Right atrium auricular region (tissue), 2 donors: ENCODE data around the gene ADD1. TPM values are rescaled to one million over a fixed set of nuclear protein-coding genes. Genes with fewer than 3 reads are reported as not detected.
"Not testable (repeated sequence)": the region's sequence is repeated elsewhere in the genome, so short reads cannot be mapped to it uniquely, and the experiment has no call there.

ENCODE experiments used
- DNase-seq: peaks from one replicate; pipeline ENCODE4 v3.0.0-alpha.2; 2019; ENCODE audit warnings: low spot score
- H3K27ac ChIP-seq, 2 donors: fragments of 200-600 bp; sonication (generic); 1 replicate in 1 of 2; 2 replicates in 1 of 2; pipeline ENCODE4 v1.5.1; 2016 to 2019
- H3K27me3 ChIP-seq, 2 donors: fragments of 200-600 bp; sonication (generic); one replicate each; pipeline versions ENCODE4 v1.5.1 to v1.6.0; 2017 to 2019
- H3K36me3 ChIP-seq: fragments of 200-600 bp; sonication (generic); one replicate; pipeline ENCODE4 v1.5.1; 2016
- H3K4me1 ChIP-seq, 2 donors: fragments of 200-600 bp; sonication (generic); one replicate each; pipeline versions ENCODE4 v1.5.1 to v1.6.0; 2017 to 2019
- H3K4me3 ChIP-seq, 2 donors: fragments of 200-600 bp; sonication (generic); 1 replicate in 1 of 2; 2 replicates in 1 of 2; pipeline ENCODE4 v1.5.1; 2017 to 2019; ENCODE audit warnings: mild to moderate bottlenecking in 1 of 2, moderate library complexity in 1 of 2
- H3K9me3 ChIP-seq, 2 donors: fragments of 200-600 bp; sonication (generic); one replicate each; pipeline ENCODE4 v1.5.1; 2019
- CTCF ChIP-seq, 2 donors: fragments of 200-600 bp; sonication (generic); IDR thresholded peaks; one replicate each; pipeline ENCODE4 v1.5.1; 2019; ENCODE audit warnings: antibody characterized with exemption in 2 of 2
- total RNA-seq, 2 donors: library from RNA; depleted of rRNA; stranded (reverse); fragments of >200 nt; gene quantifications; one replicate each; pipeline ENCODE4 v1.1.0, GENCODE V29; 2016

Gene ADD1
- total RNA-seq, 2 donors from 2014 or later: 171 to 196 TPM

- DNase-seq: no peak
- peaks cover 69% of the 10 kb centered on the region for H3K36me3 ChIP-seq
- no peaks in the 10 kb centered on the region for H3K27me3 ChIP-seq
- no peak for TF ChIP-seq CTCF (IDR thresholded peaks at IDR 0.05)
- H3K4me3 ChIP-seq: no peak overlapping the region
- no peaks in the 10 kb centered on the region for H3K4me1 ChIP-seq
- no peak overlapping the region for H3K27ac ChIP-seq
- H3K9me3 ChIP-seq: no peaks in the 10 kb centered on the region
Observed at GRCh38 chr4:2913168-2913567, 69.5 kb downstream of the ADD1 start.

GRCh38 chr4:2914256-2915126 lies 70.8 kb downstream of the ADD1 start:
- H3K36me3 ChIP-seq: peaks cover 63% of the 10 kb centered on the region
- no peak for DNase-seq
- TF ChIP-seq CTCF (IDR thresholded peaks at IDR 0.05): no peak

GRCh38 chr4:2915789-2916188 lies 72.1 kb downstream of the ADD1 start:
- no peak for DNase-seq
- H3K27ac ChIP-seq: no peak overlapping the region
- no peak for TF ChIP-seq CTCF (IDR thresholded peaks at IDR 0.05)
- no peaks in the 10 kb centered on the region for H3K27me3 ChIP-seq
- no peaks in the 10 kb centered on the region for H3K9me3 ChIP-seq
- no peaks in the 10 kb centered on the region for H3K4me1 ChIP-seq
- H3K4me3 ChIP-seq: no peak overlapping the region
- peaks cover 58% of the 10 kb centered on the region for H3K36me3 ChIP-seq

More at GRCh38 chr4:2914256-2915126, 70.8 kb downstream of the ADD1 start:
- H3K9me3 ChIP-seq: no peaks in the 10 kb centered on the region
- H3K27me3 ChIP-seq: no peaks in the 10 kb centered on the region
- H3K27ac ChIP-seq: no peak overlapping the region
- no peaks in the 10 kb centered on the region for H3K4me1 ChIP-seq
- no peak overlapping the region for H3K4me3 ChIP-seq

GRCh38 chr4:2916696-2917095 lies 73.1 kb downstream of the ADD1 start:
- H3K4me1 ChIP-seq, H3K27me3 ChIP-seq, H3K27ac ChIP-seq, DNase-seq, H3K9me3 ChIP-seq, H3K4me3 ChIP-seq: not testable (repeated sequence)
- H3K36me3 ChIP-seq: peaks cover 51% of the 10 kb centered on the region

- H3K36me3 ChIP-seq: peaks cover 45% of the 10 kb centered on the region
- not testable (repeated sequence) for H3K27ac ChIP-seq, H3K9me3 ChIP-seq, H3K4me1 ChIP-seq, H3K4me3 ChIP-seq, DNase-seq, H3K27me3 ChIP-seq
Observed at GRCh38 chr4:2918300-2918699, 74.7 kb downstream of the ADD1 start.

GRCh38 chr4:2918714-2919113 lies 75.1 kb downstream of the ADD1 start:
- Histone ChIP-seq H3K36me3 (peaks cover 44% of the 10 kb centered on the region), H3K4me1 (peaks cover 0 to 10% of the 10 kb centered on the region in 2 donors)
- DNase-seq, H3K27ac ChIP-seq, H3K9me3 ChIP-seq, H3K27me3 ChIP-seq, H3K4me3 ChIP-seq: not testable (repeated sequence)

- not testable (repeated sequence) for H3K4me3 ChIP-seq, H3K9me3 ChIP-seq, H3K27ac ChIP-seq, H3K27me3 ChIP-seq, DNase-seq
- Histone ChIP-seq H3K36me3 (peaks cover 48% of the 10 kb centered on the region), H3K4me1 (peaks cover 0 to 10% of the 10 kb centered on the region in 2 donors)
Observed at GRCh38 chr4:2922453-2923101, 78.9 kb downstream of the ADD1 start.
